ENCODE data around the gene LMX1B.

DNA sequence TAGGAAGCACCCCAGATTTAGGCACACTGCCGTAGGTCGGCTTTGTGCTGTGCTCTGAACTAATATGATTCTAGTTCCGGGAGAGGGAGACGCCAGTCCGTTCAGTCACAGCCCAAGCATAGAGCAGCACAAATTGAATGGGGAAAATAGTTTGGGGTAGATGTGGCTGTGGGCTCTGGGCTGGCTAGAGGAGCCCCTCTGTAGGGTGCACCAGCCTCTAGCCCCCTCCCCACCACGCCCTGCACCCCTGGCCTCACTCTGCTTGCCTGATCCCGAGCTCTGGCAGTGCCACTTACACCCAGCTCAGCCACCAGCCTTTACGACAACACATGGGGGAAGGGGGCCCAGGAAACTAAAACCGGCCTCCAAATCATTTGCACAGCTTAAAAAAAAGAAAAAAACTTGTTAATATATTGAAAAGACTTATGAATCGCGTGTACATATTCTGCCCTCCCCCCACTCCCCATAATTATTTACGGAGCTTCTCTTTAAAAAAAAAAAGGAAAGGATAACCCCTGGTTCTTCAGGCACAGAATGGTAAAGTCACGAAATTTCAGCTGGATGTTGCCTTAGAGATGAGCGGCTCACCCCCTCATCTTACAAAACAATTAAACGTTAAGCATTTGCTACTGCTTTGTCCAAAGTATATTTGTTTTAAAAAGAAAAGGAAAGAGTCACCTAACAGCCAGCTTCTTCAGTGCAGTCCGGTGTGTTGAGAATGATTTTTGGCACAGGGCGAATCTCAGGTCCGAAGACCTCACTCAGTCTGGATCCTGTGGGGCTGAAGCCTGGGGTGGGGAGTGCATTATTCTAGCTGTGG lies 3.5 kb downstream of the LMX1B start:
- TF ChIP-seq, protein P1, sequence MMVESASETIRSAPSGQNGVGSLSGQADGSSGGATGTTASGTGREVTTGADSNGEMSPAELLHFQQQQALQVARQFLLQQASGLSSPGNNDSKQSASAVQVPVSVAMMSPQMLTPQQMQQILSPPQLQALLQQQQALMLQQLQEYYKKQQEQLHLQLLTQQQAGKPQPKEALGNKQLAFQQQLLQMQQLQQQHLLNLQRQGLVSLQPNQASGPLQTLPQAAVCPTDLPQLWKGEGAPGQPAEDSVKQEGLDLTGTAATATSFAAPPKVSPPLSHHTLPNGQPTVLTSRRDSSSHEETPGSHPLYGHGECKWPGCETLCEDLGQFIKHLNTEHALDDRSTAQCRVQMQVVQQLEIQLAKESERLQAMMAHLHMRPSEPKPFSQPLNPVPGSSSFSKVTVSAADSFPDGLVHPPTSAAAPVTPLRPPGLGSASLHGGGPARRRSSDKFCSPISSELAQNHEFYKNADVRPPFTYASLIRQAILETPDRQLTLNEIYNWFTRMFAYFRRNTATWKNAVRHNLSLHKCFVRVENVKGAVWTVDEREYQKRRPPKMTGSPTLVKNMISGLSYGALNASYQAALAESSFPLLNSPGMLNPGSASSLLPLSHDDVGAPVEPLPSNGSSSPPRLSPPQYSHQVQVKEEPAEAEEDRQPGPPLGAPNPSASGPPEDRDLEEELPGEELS (CRISPR knock-in tag; IDR thresholded peaks at IDR 0.05) = no peak
- TF ChIP-seq CTCF (IDR thresholded peaks at IDR 0.05) = no peak

All from WTC11 (cell line).